Endothelial cell of umbilical vein (primary cell): ENCODE measurements around the gene RSF1. TPM values are rescaled to one million over a fixed set of nuclear protein-coding genes. Genes with fewer than 3 reads are reported as not detected.
"Not testable (repeated sequence)": the region's sequence is repeated elsewhere in the genome, so short reads cannot be mapped to it uniquely, and the experiment has no call there.

ENCODE experiments used
- BruUV-seq: library from RNA; stranded (reverse); fragments of 400-500 nt; replicated peaks from 2 replicates; lab custom pipeline; 2021; lab: Mats Ljungman, UMichigan
- CTCF ChIA-PET: fragments of 300-600, 350-600 bp; sonication (Branson Sonifier 250); formaldehyde crosslinking; loops from one replicate; lab custom pipeline; 2021; ENCODE audit warnings: antibody characterized with exemption, inconsistent platforms; lab: Charles Lee
- POLR2A ChIA-PET: fragments of 300-600, 350-600 bp; sonication (Branson Sonifier 250); formaldehyde crosslinking; loops from one replicate; lab custom pipeline; 2021; ENCODE audit warnings: antibody characterized with exemption, inconsistent platforms; lab: Charles Lee
- DNase-seq: peaks from one replicate; pipeline ENCODE4 v3.0.0-alpha.2; 2011; ENCODE audit warnings: low read depth, low spot score
- FAIRE-seq: peaks from 2 replicates; lab custom pipeline; 2011; peaks lifted over from hg19 to GRCh38; lab: Jason Lieb, UNC
- H2AFZ ChIP-seq: 2 replicates; pipeline ENCODE4 v1.6.0; 2012; ENCODE audit warnings: low read depth, low read length, control low read depth, inconsistent platforms
- H3K27ac ChIP-seq: 2 replicates; pipeline ENCODE4 v1.5.1; 2011; ENCODE audit warnings: low read depth, mild to moderate bottlenecking, control low read depth, low read length, moderate library complexity; ENCODE audit not compliant: insufficient read depth
- H3K27me3 ChIP-seq, 2 experiments: 2 replicates each; pipeline versions ENCODE4 v1.6.0 to v1.6.1; 2011; ENCODE audit warnings: low read length in 2 of 2, mixed read lengths in 1 of 2; ENCODE audit not compliant: control insufficient read depth in 2 of 2, insufficient read depth in 2 of 2
- H3K36me3 ChIP-seq, 2 experiments: 2 replicates in 1 of 2; 3 replicates in 1 of 2; pipeline ENCODE4 v1.5.1; 2011; ENCODE audit warnings: low read length in 2 of 2, mild to moderate bottlenecking in 1 of 2, moderate library complexity in 1 of 2; ENCODE audit not compliant: control insufficient read depth in 2 of 2, insufficient read depth in 2 of 2; ENCODE audit errors: extremely low read depth in 1 of 2
- H3K4me1 ChIP-seq: 3 replicates; pipeline ENCODE4 v1.5.1; 2011; ENCODE audit warnings: mild to moderate bottlenecking, low read length; ENCODE audit not compliant: control insufficient read depth, insufficient read depth; ENCODE audit errors: extremely low read depth
- H3K4me2 ChIP-seq: 2 replicates; pipeline ENCODE4 v1.6.1; 2011; ENCODE audit warnings: low read length, control low read depth, mixed read lengths; ENCODE audit not compliant: insufficient read depth
- H3K4me3 ChIP-seq, 3 experiments: fragments of 200-600 bp in 1 of 3; sonication (generic), shearing (Covaris generic) in 1 of 3; replicated peaks in 1 of 3; 2 replicates each; pipeline ENCODE4 v1.5.1; 2011 to 2016; ENCODE audit warnings: control low read depth in 3 of 3, low read length in 3 of 3, mild to moderate bottlenecking in 2 of 3, inconsistent platforms in 1 of 3, low read depth in 1 of 3, moderate library complexity in 1 of 3; ENCODE audit not compliant: insufficient read depth in 1 of 3
- H3K79me2 ChIP-seq: 2 replicates; pipeline ENCODE4 v1.6.0; 2012; ENCODE audit warnings: low read length, inconsistent platforms; ENCODE audit not compliant: control insufficient read depth, insufficient read depth
- H3K9ac ChIP-seq: replicated peaks from 2 replicates; pipeline ENCODE3; 2011; ENCODE audit warnings: low read length, control low read depth; ENCODE audit not compliant: insufficient read depth; ENCODE audit errors: extremely low read depth
- H3K9me1 ChIP-seq: replicated peaks from 3 replicates; pipeline ENCODE4 v1.6.0; 2011; ENCODE audit warnings: mild to moderate bottlenecking, low read length; ENCODE audit not compliant: control insufficient read depth, insufficient read depth; ENCODE audit errors: extremely low read depth
- H3K9me3 ChIP-seq: replicated peaks from 2 replicates; pipeline ENCODE4 v1.5.1; 2012; ENCODE audit warnings: low read length, inconsistent platforms; ENCODE audit not compliant: control insufficient read depth, insufficient read depth
- H4K20me1 ChIP-seq: replicated peaks from 2 replicates; pipeline ENCODE3; 2011; ENCODE audit warnings: mild to moderate bottlenecking, low read length; ENCODE audit not compliant: control insufficient read depth, insufficient read depth; ENCODE audit errors: extremely low read depth
- CTCF ChIP-seq, 2 donors: IDR thresholded peaks; 1 replicate in 1 of 2; 2 replicates in 1 of 2; pipeline ENCODE4 v1.5.1; 2011; ENCODE audit warnings: low read length in 2 of 2, mild to moderate bottlenecking in 2 of 2, moderate library complexity in 2 of 2, control low read depth in 1 of 2, inconsistent platforms in 1 of 2, low read depth in 1 of 2; ENCODE audit not compliant: insufficient read depth in 1 of 2; ENCODE audit errors: extremely low read depth in 1 of 2
- FOS ChIP-seq: IDR thresholded peaks from 2 replicates; pipeline ENCODE4 v1.6.1; 2011; ENCODE audit warnings: mild to moderate bottlenecking, low read length, moderate library complexity, borderline replicate concordance; ENCODE audit not compliant: insufficient read depth
- GATA2 ChIP-seq: IDR thresholded peaks from 2 replicates; pipeline ENCODE4 v1.7.0; 2011; ENCODE audit warnings: low read depth, mild to moderate bottlenecking, moderate library complexity, mixed read lengths, low read length; ENCODE audit not compliant: insufficient read length, insufficient read depth
- MYC ChIP-seq: IDR thresholded peaks from one replicate; pipeline ENCODE4 v1.6.1; 2011; ENCODE audit warnings: mild to moderate bottlenecking, low read depth, low read length
- POLR2A ChIP-seq: IDR thresholded peaks from 2 replicates; pipeline ENCODE4 v1.6.1; 2012; ENCODE audit warnings: low read depth, mild to moderate bottlenecking, control low read depth, low read length
- POLR2AphosphoS5 ChIP-seq: IDR thresholded peaks from 2 replicates; pipeline ENCODE4 v1.6.1; 2012; ENCODE audit warnings: low read depth, mild to moderate bottlenecking, control low read depth, low read length, moderate library complexity; ENCODE audit not compliant: insufficient read depth
- dilution Hi-C: fragments of 300-500 bp; cut with MboI; formaldehyde crosslinking; loops from one replicate; pipeline ENCODE4 v1.15.0; 2019; ENCODE audit warnings: low sequenced_read_pairs; ENCODE audit not compliant: extremely low pct_ligation_motif_present
- intact Hi-C: fragments of 100-400 bp; cut with micrococcal nuclease; formaldehyde crosslinking; loops from one replicate; pipeline ENCODE4 v1.10.0; 2022
- polyA plus RNA-seq, 4 experiments: library from polyadenylated mRNA; depleted of rRNA in 3 of 4; stranded (reverse) in 3 of 4; unstranded in 1 of 4; fragments of >200 nt; gene quantifications; 2 replicates each; pipeline versions ENCODE4 v1.2.1 to v1.2.3, GENCODE V29; 2011 to 2012; ENCODE audit warnings: missing spikeins in 1 of 4
- total RNA-seq: library from RNA; stranded (reverse); gene quantifications from 2 replicates; pipeline ENCODE4 v1.2.3, GENCODE V29; 2021
- TF ChIP-seq, protein P1 (sequence below): IDR thresholded peaks from 2 replicates; pipeline ENCODE4 v1.6.1; 2011; ENCODE audit not compliant: insufficient read depth, insufficient read length

Gene RSF1
- total and polyA plus RNA-seq, 2 donors (not counting 3 experiments of a cell fraction or from before 2014, with no cell fraction given): 10.0 to 55.1 TPM

- Histone ChIP-seq H3K9ac (no peak overlapping the region), H3K36me3 (peaks cover 0 to 2% of the 10 kb centered on the region in 2 experiments), H3K79me2 (peaks cover 22% of the 10 kb centered on the region), H4K20me1 (no peaks in the 10 kb centered on the region), H3K9me3 (no peaks in the 10 kb centered on the region), H3K4me1 (peaks cover 10% of the 10 kb centered on the region), H2AFZ (no peak overlapping the region), H3K27me3 (no peaks in the 10 kb centered on the region), H3K4me3 (no peak overlapping the region), H3K27ac (no peak overlapping the region), H3K9me1 (no peaks in the 10 kb centered on the region), H3K4me2 (no peak overlapping the region)
- TF ChIP-seq GATA2 (no peak), CTCF (IDR thresholded peaks at IDR 0.05; ENCODE audit: extremely low read depth in 1 of 2, insufficient read depth in 1 of 2, low read depth in 1 of 2, low read length in 2 of 2) (no peak), POLR2A (no peak), POLR2AphosphoS5 (no peak), MYC (no peak), FOS (no peak)
- TF ChIP-seq, protein P1, sequence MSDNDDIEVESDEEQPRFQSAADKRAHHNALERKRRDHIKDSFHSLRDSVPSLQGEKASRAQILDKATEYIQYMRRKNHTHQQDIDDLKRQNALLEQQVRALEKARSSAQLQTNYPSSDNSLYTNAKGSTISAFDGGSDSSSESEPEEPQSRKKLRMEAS: no peak
- dilution Hi-C loops (no loop called here), intact Hi-C loops (loop anchor here (5.0 kb wide), 2 partner anchors 69 to 594 kb away; partner anchors contain the start of gene GAB2)
- no TSS peak for BruUV-seq
- CTCF ChIA-PET: interaction anchor here (0.6 to 2.3 kb wide), 3 partner anchors 171 to 222 kb away, joined by 3 to 8 read pairs (median 6); partner anchors contain the start of gene INTS4
- DNase-seq (peak; percentile 32), FAIRE-seq (no peak)
- POLR2A ChIA-PET: no interaction called here
Observed at GRCh38 chr11:77823775-77824174, 3.3 kb upstream of the RSF1 start.

DNA sequence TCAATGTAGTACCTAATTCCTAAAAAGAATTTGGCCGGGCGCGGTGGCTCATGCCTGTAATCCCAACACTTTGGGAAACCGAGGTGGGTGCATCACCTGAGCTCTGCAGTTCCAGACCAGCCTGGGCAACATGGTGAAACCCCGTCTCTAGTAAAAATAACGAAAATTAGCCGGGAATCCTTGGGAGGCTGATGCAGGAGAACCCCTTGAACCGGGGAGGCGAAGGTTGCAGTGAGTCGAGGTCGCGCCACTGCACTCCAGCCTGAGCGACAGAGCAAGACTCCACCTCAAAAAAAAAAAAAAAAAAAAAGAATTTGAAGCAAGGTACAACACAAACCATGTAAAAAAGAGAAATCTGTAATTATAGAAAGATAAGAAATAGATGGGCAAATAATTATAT is 1.6 kb upstream of the RSF1 start:
- intact Hi-C loops: loop anchor here (5.0 kb wide), 2 partner anchors 70 to 595 kb away; partner anchors contain the start of gene GAB2
- H3K27ac ChIP-seq, dilution Hi-C loops, DNase-seq, H2AFZ ChIP-seq, H3K9me1 ChIP-seq, H3K9me3 ChIP-seq, H3K36me3 ChIP-seq, H3K27me3 ChIP-seq, H4K20me1 ChIP-seq, FAIRE-seq, H3K9ac ChIP-seq: not testable (repeated sequence)
- CTCF ChIA-PET: interaction anchor here (0.9 to 2.3 kb wide), 4 partner anchors 46 to 178 kb away, joined by 3 to 8 read pairs (median 6); partner anchors contain the start of gene INTS4
- Histone ChIP-seq H3K4me1 (peaks cover 13% of the 10 kb centered on the region), H3K4me3 (peak overlapping the region in 2 of 3 experiments; percentile 88 to 96), H3K79me2 (peaks cover 38% of the 10 kb centered on the region), H3K4me2 (peak overlapping the region; percentile 89)
- TSS peak; percentile 30 for BruUV-seq
- POLR2A ChIA-PET: interaction anchor here (1.0 kb wide), 1 partner anchor 173 kb away, joined by 4 read pairs; no protein-coding TSS in a partner anchor
